HEK293 (cell line): ENCODE measurements around the gene PTTG2.

ENCODE experiments used
- CTCF ChIA-PET: fragments of 350-600 bp; formaldehyde crosslinking; extraction: SDS; loops from one replicate; lab custom pipeline; 2021; ENCODE audit warnings: antibody characterized with exemption; lab: Yijun Ruan, JAX
- POLR2A ChIA-PET: fragments of 300-600 bp; formaldehyde crosslinking; extraction: SDS; loops from one replicate; lab custom pipeline; 2020; ENCODE audit warnings: antibody characterized with exemption, inconsistent platforms; lab: Yijun Ruan, JAX
- H3K27ac ChIP-seq: fragments of 200-500 bp; sonication (Bioruptor generic); 2 replicates; pipeline ENCODE4 v1.5.1; 2014; ENCODE audit warnings: low read depth, low read length, control low read depth, inconsistent platforms; ENCODE audit errors: extremely low read depth
- H3K36me3 ChIP-seq, 2 experiments: fragments of 200-500 bp in 1 of 2; sonication (Bioruptor generic) in 1 of 2; 1 replicate in 1 of 2; 2 replicates in 1 of 2; pipeline ENCODE4 v1.5.1; 2014 to 2017; ENCODE audit warnings: inconsistent platforms in 2 of 2, low read length in 2 of 2; ENCODE audit not compliant: control insufficient read depth in 2 of 2, insufficient read depth in 1 of 2
- H3K4me1 ChIP-seq: fragments of 200-500 bp; sonication (Bioruptor generic); 2 replicates; pipeline ENCODE4 v1.5.1; 2014; ENCODE audit warnings: mild to moderate bottlenecking, low read length, inconsistent platforms; ENCODE audit not compliant: control insufficient read depth, insufficient read depth
- H3K4me3 ChIP-seq: 2 replicates; pipeline ENCODE4 v1.5.1; 2011; ENCODE audit warnings: low read depth, mild to moderate bottlenecking, control low read depth, low read length, moderate library complexity
- H3K9me3 ChIP-seq: fragments of 200-500 bp; sonication (Bioruptor generic); 2 replicates; pipeline ENCODE4 v1.5.1; 2014; ENCODE audit warnings: low read depth, low read length, inconsistent platforms; ENCODE audit not compliant: control insufficient read depth, insufficient read depth
- FEZF1 ChIP-seq: fragments of 450-650 bp; formaldehyde crosslinking; IDR thresholded peaks from 2 replicates; pipeline ENCODE4 v1.5.1; 2016; ENCODE audit warnings: missing biosample characterization, missing genetic modification characterization
- REST ChIP-seq: fragments of 450-650 bp; formaldehyde crosslinking; IDR thresholded peaks from 2 replicates; pipeline ENCODE4 v1.5.1; 2016; ENCODE audit warnings: missing biosample characterization, missing genetic modification characterization
- SALL2 ChIP-seq: fragments of 450-650 bp; formaldehyde crosslinking; IDR thresholded peaks from 2 replicates; pipeline ENCODE4 v1.5.0; 2017; ENCODE audit warnings: missing biosample characterization, mild to moderate bottlenecking, missing genetic modification characterization, borderline replicate concordance
- ZBTB7A ChIP-seq: fragments of 450-650 bp; formaldehyde crosslinking; IDR thresholded peaks from 2 replicates; pipeline ENCODE4 v1.5.1; 2016; ENCODE audit warnings: low read depth, missing biosample characterization, missing genetic modification characterization
- ZBTB8A ChIP-seq: fragments of 450-650 bp; formaldehyde crosslinking; IDR thresholded peaks from 2 replicates; pipeline ENCODE4 v1.5.1; 2016; ENCODE audit warnings: missing biosample characterization, missing genetic modification characterization
- ZNF112 ChIP-seq: fragments of 450-650 bp; formaldehyde crosslinking; IDR thresholded peaks from 2 replicates; pipeline ENCODE4 v1.5.0; 2017; ENCODE audit warnings: missing biosample characterization, missing genetic modification characterization
- ZNF146 ChIP-seq: fragments of 450-650 bp; formaldehyde crosslinking; IDR thresholded peaks from 2 replicates; pipeline ENCODE4 v1.5.1; 2016; ENCODE audit warnings: missing biosample characterization, missing genetic modification characterization
- ZNF2 ChIP-seq: fragments of 450-650 bp; formaldehyde crosslinking; IDR thresholded peaks from 2 replicates; pipeline ENCODE4 v1.5.1; 2016; ENCODE audit warnings: missing biosample characterization, missing genetic modification characterization
- ZNF302 ChIP-seq: fragments of 450-650 bp; formaldehyde crosslinking; IDR thresholded peaks from 2 replicates; pipeline ENCODE4 v1.5.1; 2016; ENCODE audit warnings: missing biosample characterization, missing genetic modification characterization, low read depth
- ZNF350 ChIP-seq: fragments of 450-650 bp; formaldehyde crosslinking; IDR thresholded peaks from 2 replicates; pipeline ENCODE4 v1.5.0; 2017; ENCODE audit warnings: missing biosample characterization, mild to moderate bottlenecking, missing genetic modification characterization
- ZNF398 ChIP-seq: fragments of 450-650 bp; formaldehyde crosslinking; IDR thresholded peaks from 2 replicates; pipeline ENCODE4 v1.5.1; 2017; ENCODE audit warnings: missing biosample characterization, missing genetic modification characterization
- ZNF677 ChIP-seq: fragments of 450-650 bp; IDR thresholded peaks from 2 replicates; pipeline ENCODE4 v1.5.0; 2018; ENCODE audit warnings: missing biosample characterization, mild to moderate bottlenecking, missing genetic modification characterization, moderate library complexity
- ZNF776 ChIP-seq: fragments of 450-650 bp; formaldehyde crosslinking; IDR thresholded peaks from 2 replicates; pipeline ENCODE4 v1.5.0; 2017; ENCODE audit warnings: missing biosample characterization, missing genetic modification characterization, borderline replicate concordance
- TF ChIP-seq, protein P1 (sequence below): fragments of 450-650 bp; formaldehyde crosslinking; IDR thresholded peaks from 2 replicates; pipeline ENCODE4 v1.5.1; 2016; ENCODE audit warnings: missing biosample characterization, missing genetic modification characterization, borderline replicate concordance

Gene PTTG2

DNA sequence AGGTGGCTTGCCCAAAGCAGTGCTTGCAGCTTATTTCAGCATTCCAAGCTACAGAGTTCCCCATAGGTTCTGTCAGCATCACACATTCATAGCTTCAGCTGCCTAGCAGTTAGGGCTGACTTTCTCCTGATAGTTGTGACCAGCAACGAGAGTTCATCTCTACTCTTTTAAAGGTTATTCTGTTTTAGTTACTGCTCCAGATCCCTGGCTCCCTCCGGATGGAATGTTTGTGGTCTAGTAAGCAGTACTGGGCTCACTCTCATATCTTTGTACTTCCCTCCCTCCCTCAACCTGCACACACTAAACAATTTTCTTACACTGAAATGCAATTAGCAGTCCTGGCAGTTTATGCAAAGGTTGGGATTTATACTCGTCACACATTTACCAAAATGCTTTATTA is 43.9 kb downstream of the PTTG2 start:
- ChIA-PET CTCF (interaction anchor here (0.6 kb wide), 1 partner anchor 141 kb away, joined by 3 read pairs; no protein-coding TSS in a partner anchor), POLR2A (no interaction called here)

DNA sequence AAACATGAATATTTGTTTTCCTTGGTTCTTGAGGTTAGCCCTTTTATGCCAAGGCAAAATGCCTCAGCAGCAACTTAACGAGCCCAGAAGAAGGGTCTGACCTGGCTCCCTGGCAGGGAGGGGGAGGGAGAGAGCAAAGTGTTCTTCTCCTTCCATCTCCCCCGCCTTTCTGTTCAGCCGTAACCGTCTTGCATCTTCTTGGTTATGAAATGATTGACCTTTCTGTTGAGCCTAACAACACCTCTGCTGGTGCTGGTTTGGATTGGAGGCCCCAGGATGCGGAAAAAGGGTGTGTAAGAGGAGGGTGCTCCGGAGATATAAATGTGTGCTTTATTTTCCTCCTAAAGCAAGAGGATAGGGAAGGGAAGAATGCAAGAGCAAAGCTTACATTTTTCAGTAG is 44.7 kb downstream of the PTTG2 start:
- ChIA-PET POLR2A (no interaction called here), CTCF (no interaction called here)
- no peaks in the 10 kb centered on the region for H3K9me3 ChIP-seq
- TF ChIP-seq FEZF1 (peak; percentile 37), ZNF398 (no peak)
- H3K4me3 ChIP-seq: no peak overlapping the region
- peaks cover 3% of the 10 kb centered on the region; the same call in 1 of the 2 replicates for H3K4me1 ChIP-seq
- no peaks in the 10 kb centered on the region for H3K36me3 ChIP-seq
- H3K27ac ChIP-seq: no peak overlapping the region

More for the DNA sequence above, 43.9 kb downstream of the PTTG2 start:
- Histone ChIP-seq H3K4me3 (no peak overlapping the region), H3K36me3 (no peaks in the 10 kb centered on the region), H3K4me1 (no peaks in the 10 kb centered on the region; the same call in 1 of the 2 replicates), H3K27ac (no peak overlapping the region), H3K9me3 (no peaks in the 10 kb centered on the region)
- no peak for TF ChIP-seq ZBTB7A (tag by site-specific recombination)
- no peak for TF ChIP-seq ZBTB8A
- no peak for TF ChIP-seq ZNF776 (tag by site-specific recombination)
- TF ChIP-seq REST: no peak
- TF ChIP-seq ZNF350 (tag by site-specific recombination): no peak
- TF ChIP-seq, protein P1, sequence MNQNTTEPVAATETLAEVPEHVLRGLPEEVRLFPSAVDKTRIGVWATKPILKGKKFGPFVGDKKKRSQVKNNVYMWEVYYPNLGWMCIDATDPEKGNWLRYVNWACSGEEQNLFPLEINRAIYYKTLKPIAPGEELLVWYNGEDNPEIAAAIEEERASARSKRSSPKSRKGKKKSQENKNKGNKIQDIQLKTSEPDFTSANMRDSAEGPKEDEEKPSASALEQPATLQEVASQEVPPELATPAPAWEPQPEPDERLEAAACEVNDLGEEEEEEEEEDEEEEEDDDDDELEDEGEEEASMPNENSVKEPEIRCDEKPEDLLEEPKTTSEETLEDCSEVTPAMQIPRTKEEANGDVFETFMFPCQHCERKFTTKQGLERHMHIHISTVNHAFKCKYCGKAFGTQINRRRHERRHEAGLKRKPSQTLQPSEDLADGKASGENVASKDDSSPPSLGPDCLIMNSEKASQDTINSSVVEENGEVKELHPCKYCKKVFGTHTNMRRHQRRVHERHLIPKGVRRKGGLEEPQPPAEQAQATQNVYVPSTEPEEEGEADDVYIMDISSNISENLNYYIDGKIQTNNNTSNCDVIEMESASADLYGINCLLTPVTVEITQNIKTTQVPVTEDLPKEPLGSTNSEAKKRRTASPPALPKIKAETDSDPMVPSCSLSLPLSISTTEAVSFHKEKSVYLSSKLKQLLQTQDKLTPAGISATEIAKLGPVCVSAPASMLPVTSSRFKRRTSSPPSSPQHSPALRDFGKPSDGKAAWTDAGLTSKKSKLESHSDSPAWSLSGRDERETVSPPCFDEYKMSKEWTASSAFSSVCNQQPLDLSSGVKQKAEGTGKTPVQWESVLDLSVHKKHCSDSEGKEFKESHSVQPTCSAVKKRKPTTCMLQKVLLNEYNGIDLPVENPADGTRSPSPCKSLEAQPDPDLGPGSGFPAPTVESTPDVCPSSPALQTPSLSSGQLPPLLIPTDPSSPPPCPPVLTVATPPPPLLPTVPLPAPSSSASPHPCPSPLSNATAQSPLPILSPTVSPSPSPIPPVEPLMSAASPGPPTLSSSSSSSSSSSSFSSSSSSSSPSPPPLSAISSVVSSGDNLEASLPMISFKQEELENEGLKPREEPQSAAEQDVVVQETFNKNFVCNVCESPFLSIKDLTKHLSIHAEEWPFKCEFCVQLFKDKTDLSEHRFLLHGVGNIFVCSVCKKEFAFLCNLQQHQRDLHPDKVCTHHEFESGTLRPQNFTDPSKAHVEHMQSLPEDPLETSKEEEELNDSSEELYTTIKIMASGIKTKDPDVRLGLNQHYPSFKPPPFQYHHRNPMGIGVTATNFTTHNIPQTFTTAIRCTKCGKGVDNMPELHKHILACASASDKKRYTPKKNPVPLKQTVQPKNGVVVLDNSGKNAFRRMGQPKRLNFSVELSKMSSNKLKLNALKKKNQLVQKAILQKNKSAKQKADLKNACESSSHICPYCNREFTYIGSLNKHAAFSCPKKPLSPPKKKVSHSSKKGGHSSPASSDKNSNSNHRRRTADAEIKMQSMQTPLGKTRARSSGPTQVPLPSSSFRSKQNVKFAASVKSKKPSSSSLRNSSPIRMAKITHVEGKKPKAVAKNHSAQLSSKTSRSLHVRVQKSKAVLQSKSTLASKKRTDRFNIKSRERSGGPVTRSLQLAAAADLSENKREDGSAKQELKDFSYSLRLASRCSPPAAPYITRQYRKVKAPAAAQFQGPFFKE (tag by site-specific recombination): no peak
- TF ChIP-seq SALL2 (tag by site-specific recombination): no peak
- no peak for TF ChIP-seq ZNF302
- no peak for TF ChIP-seq ZNF2 (tag by site-specific recombination)
- no peak for TF ChIP-seq ZNF146 (tag by site-specific recombination)
- no peak for TF ChIP-seq ZNF677
- no peak for TF ChIP-seq ZNF112 (tag by site-specific recombination)
